Stimulated activated CD8-positive, alpha-beta memory T cell treated with anti-CD3 and anti-CD28 coated beads, Interleukin-12 subunit alpha, Interleukin-12 subunit beta, amount 100 ng/mL, for 24 hours (primary cell): Measurements from ENCODE around the gene SYT14.
"Not testable (repeated sequence)": the region's sequence is repeated elsewhere in the genome, so short reads cannot be mapped to it uniquely, and the experiment has no call there.

Source experiments
- DNase-seq: peaks from one replicate; pipeline ENCODE4 v3.0.0-alpha.2; 2020; ENCODE audit errors: extremely low read depth

Gene SYT14

GRCh38 chr1:210117681-210118170, 179.7 kb downstream of the SYT14 start:
- no peak for DNase-seq

- no peak for DNase-seq
Observed at GRCh38 chr1:210123383-210123782, 185.4 kb downstream of the SYT14 start.

GRCh38 chr1:210123924-210124589, 186.0 kb downstream of the SYT14 start:
- no peak for DNase-seq

- no peak for DNase-seq
Observed at GRCh38 chr1:210124736-210125135, 186.7 kb downstream of the SYT14 start.

GRCh38 chr1:210125143-210125542, 187.1 kb downstream of the SYT14 start:
- DNase-seq: no peak

GRCh38 chr1:210129092-210129491, 191.1 kb downstream of the SYT14 start:
- no peak for DNase-seq

- no peak for DNase-seq
Observed at GRCh38 chr1:210129759-210130158, 191.7 kb downstream of the SYT14 start.

GRCh38 chr1:210132582-210132981, 194.6 kb downstream of the SYT14 start:
- no peak for DNase-seq

- peak; percentile 5 for DNase-seq
Observed at GRCh38 chr1:210143465-210144062, 205.5 kb downstream of the SYT14 start.

- DNase-seq: no peak
Observed at GRCh38 chr1:210144736-210145135, 206.7 kb downstream of the SYT14 start.

- DNase-seq: no peak
Observed at GRCh38 chr1:210151052-210151672, 213.1 kb downstream of the SYT14 start.

GRCh38 chr1:210159211-210159610, 221.2 kb downstream of the SYT14 start:
- DNase-seq: no peak

- no peak for DNase-seq
Observed at GRCh38 chr1:210170220-210170619, 232.2 kb downstream of the SYT14 start.

GRCh38 chr1:210174133-210174532, 236.1 kb downstream of the SYT14 start:
- DNase-seq: no peak

- DNase-seq: no peak
Observed at GRCh38 chr1:210185063-210185462, 247.0 kb downstream of the SYT14 start.

- DNase-seq: not testable (repeated sequence)
Observed at GRCh38 chr1:210187849-210188606, 250.0 kb downstream of the SYT14 start.

- no peak for DNase-seq
Observed at GRCh38 chr1:210189426-210189825, 251.4 kb downstream of the SYT14 start.

GRCh38 chr1:210195635-210196160, 257.7 kb downstream of the SYT14 start:
- DNase-seq: no peak

GRCh38 chr1:210196266-210196665, 258.2 kb downstream of the SYT14 start:
- DNase-seq: not testable (repeated sequence)

GRCh38 chr1:210198840-210199239, 260.8 kb downstream of the SYT14 start:
- DNase-seq: no peak

- no peak for DNase-seq
Observed at GRCh38 chr1:210200124-210200736, 262.2 kb downstream of the SYT14 start.

- DNase-seq: no peak
Observed at GRCh38 chr1:210201681-210202080, 263.7 kb downstream of the SYT14 start.
